ENCODE data around the gene GCK. TPM values are rescaled to one million over a fixed set of nuclear protein-coding genes. Genes with fewer than 3 reads are reported as not detected.

Gene GCK
- polyA plus RNA-seq, 1 of the 3 experiments (the other 2 are of a cell fraction), result 1.6 TPM

DNA sequence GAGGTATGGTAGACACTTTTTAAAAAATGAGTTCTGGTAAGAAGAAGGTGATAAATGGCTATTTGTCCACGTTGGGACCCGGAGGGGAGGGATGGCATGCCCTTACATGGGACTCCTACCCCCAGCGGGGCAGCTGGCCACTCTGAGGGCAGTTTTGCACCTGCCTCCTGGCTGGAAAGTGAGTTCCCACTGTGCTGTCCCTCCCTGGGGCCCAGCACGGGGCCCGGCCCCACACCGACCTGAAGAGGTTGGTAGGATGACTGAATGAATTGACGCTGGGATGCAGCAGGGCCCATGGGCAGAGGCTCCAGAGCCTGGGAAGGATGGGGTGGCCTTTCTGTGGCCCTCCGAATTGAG, 85.7 kb downstream of the GCK start:
- CTCF ChIA-PET, result interaction anchor here (1.0 to 2.8 kb wide), 4 partner anchors 15 to 387 kb away, joined by 3 to 12 read pairs (median 3); partner anchors contain the start of genes NUDCD3 and POLD2
- Histone ChIP-seq H3K36me3 (replicated peaks in 1 of 2; ENCODE audit: control insufficient read depth in 1 of 2, insufficient read depth in 2 of 2, low read length in 1 of 2) (peaks cover 5 to 22% of the 10 kb centered on the region in 2 experiments), H3K4me2 (peak overlapping the region; percentile 29; the same call in 1 of the 2 replicates), H3K9ac (no peak overlapping the region; the same call in 1 of the 2 replicates), H3K27ac (ENCODE audit: low read depth in 2 of 2, low read length in 1 of 2) (peak overlapping the region; percentile 45 to 93; a peak in 3 of 4 replicates), H3K27me3 (ENCODE audit: insufficient read depth) (no peaks in the 10 kb centered on the region), H3K79me2 (ENCODE audit: insufficient read depth) (peaks cover 41% of the 10 kb centered on the region), H3K4me1 (ENCODE audit: control insufficient read depth in 1 of 2, insufficient read depth in 2 of 2, low read depth in 1 of 2, low read length in 1 of 2) (peaks cover 27 to 42% of the 10 kb centered on the region in 2 experiments; a peak in 2 of 4 replicates), H3F3A (replicated peaks; ENCODE audit: insufficient read depth) (peaks cover 40% of the 10 kb centered on the region), H3K4me3 (ENCODE audit: low read depth in 2 of 2, low read length in 1 of 2) (peak overlapping the region in 1 of 2 experiments; percentile 51; a peak in 2 of 4 replicates), H2AFZ (ENCODE audit: low read depth) (no peak overlapping the region), H3K9me3 (no peaks in the 10 kb centered on the region), H3K9me2 (no peaks in the 10 kb centered on the region), H4K20me1 (ENCODE audit: insufficient read depth) (no peaks in the 10 kb centered on the region)
- WGBS (ENCODE audit: low lambda C conversion rate), result 86% methylated on average over 8 of the region's 8 CpGs
- no peak for TF ChIP-seq SMC3 (IDR thresholded peaks at IDR 0.05; ENCODE audit: low read depth, low read length)
- no peak for TF ChIP-seq FOXM1 (IDR thresholded peaks at IDR 0.05; ENCODE audit: low read depth)
- TF ChIP-seq MEF2A (IDR thresholded peaks at IDR 0.05; ENCODE audit: borderline replicate concordance, low read depth), result no peak
- TF ChIP-seq JUND (IDR thresholded peaks at IDR 0.05), result no peak
- POLR2A ChIA-PET, result interaction anchor here (1.6 kb wide), 1 partner anchor 12 kb away, joined by 4 read pairs; no protein-coding TSS in a partner anchor
- no peak for DNase-seq

- peaks cover 5 to 17% of the 10 kb centered on the region in 2 experiments for H3K36me3 ChIP-seq (replicated peaks in 1 of 2; ENCODE audit: control insufficient read depth in 1 of 2, insufficient read depth in 2 of 2, low read length in 1 of 2)
- ChIA-PET CTCF (interaction anchor here (0.7 to 1.4 kb wide), 5 partner anchors 20 to 387 kb away, joined by 3 read pairs; partner anchors contain the start of genes NUDCD3 and POLD2), POLR2A (interaction anchor here (1.6 kb wide), 1 partner anchor 12 kb away, joined by 4 read pairs; no protein-coding TSS in a partner anchor)
- H3K79me2 ChIP-seq (ENCODE audit: insufficient read depth), result peaks cover 38% of the 10 kb centered on the region
- no peak overlapping the region for H3K4me3 ChIP-seq (ENCODE audit: low read depth in 2 of 2, low read length in 1 of 2)
- WGBS (ENCODE audit: low lambda C conversion rate), result 84% methylated on average over 8 of the region's 8 CpGs
- peaks cover 42% of the 10 kb centered on the region for H3F3A ChIP-seq (replicated peaks; ENCODE audit: insufficient read depth)
- H3K4me1 ChIP-seq (ENCODE audit: control insufficient read depth in 1 of 2, insufficient read depth in 2 of 2, low read depth in 1 of 2, low read length in 1 of 2), result peaks cover 27 to 42% of the 10 kb centered on the region in 2 experiments; a peak in 2 of 4 replicates
- H3K27ac ChIP-seq (ENCODE audit: low read depth in 2 of 2, low read length in 1 of 2), result peak overlapping the region in 1 of 2 experiments; percentile 93; a peak in 2 of 4 replicates
- H3K27me3 ChIP-seq (ENCODE audit: insufficient read depth), result no peaks in the 10 kb centered on the region
- H3K9me3 ChIP-seq, result no peaks in the 10 kb centered on the region
- peak overlapping the region; percentile 29; the same call in 1 of the 2 replicates for H3K4me2 ChIP-seq
- no peaks in the 10 kb centered on the region for H4K20me1 ChIP-seq (ENCODE audit: insufficient read depth)
- no peaks in the 10 kb centered on the region for H3K9me2 ChIP-seq
- H2AFZ ChIP-seq (ENCODE audit: low read depth), result no peak overlapping the region
- TF ChIP-seq RFX5 (IDR thresholded peaks at IDR 0.05; ENCODE audit: low read length) (no peak), EP300 (IDR thresholded peaks at IDR 0.05; ENCODE audit: borderline replicate concordance in 1 of 2, low read depth in 1 of 2, low read length in 1 of 2) (no peak), POLR2AphosphoS5 (IDR thresholded peaks at IDR 0.05; ENCODE audit: low read depth, low read length) (no peak)
- peak overlapping the region; percentile 25; the same call in 1 of the 2 replicates for H3K9ac ChIP-seq
- no peak for DNase-seq
Measured at GRCh38 chr7:44102846-44103565, 86.2 kb downstream of the GCK start.

DNA sequence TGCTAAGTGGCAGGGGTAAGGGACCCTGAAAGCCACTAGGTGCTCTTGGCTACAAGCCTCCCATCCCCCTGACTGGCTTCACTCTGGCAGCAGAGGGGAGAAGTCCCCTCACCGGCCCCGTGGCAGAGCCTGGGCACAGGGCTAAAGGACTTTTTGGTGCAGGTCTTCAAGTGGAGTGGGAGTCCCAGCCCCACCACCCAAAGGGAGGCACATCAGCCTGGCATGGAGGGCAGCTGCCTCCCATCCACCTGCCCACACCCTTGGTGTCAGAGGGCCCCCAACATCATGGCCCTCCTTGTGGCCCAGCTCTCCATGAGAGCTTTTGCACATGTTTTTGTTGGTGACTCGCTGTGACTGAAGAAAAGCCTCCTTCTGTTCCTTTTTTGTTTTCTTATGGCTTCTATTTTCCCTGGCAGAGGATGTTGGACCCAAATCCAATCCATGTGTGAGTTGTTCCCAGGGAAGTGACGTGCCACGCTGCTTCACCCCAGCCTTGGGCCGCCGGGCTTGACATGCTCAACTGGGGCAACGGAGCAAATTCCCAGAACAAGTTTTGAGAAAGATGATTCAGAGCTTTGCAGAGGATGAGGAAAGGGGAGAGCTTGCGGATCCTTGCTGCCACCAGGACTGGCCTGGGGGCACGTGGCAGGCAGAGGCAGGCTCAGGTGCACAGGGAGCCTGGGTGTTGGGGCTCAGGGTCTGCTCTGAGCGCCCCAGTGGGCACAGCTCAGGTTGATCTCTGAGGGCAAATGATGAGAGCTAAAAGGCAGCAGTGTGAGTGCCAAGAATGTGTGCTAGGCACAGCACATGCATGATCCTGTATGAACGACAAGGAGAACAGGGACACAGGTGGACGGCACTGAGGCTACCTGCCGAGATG, 87.0 kb downstream of the GCK start:
- Histone ChIP-seq H3K9me3 (no peaks in the 10 kb centered on the region), H3K27ac (ENCODE audit: low read depth in 2 of 2, low read length in 1 of 2) (peak overlapping the region in 1 of 2 experiments; percentile 93; a peak in 2 of 4 replicates), H2AFZ (ENCODE audit: low read depth) (no peak overlapping the region), H3K4me2 (peak overlapping the region; percentile 40; the same call in 1 of the 2 replicates), H3K27me3 (ENCODE audit: insufficient read depth) (no peaks in the 10 kb centered on the region), H4K20me1 (ENCODE audit: insufficient read depth) (no peaks in the 10 kb centered on the region), H3K79me2 (ENCODE audit: insufficient read depth) (peaks cover 30% of the 10 kb centered on the region), H3K4me3 (ENCODE audit: low read depth in 2 of 2, low read length in 1 of 2) (no peak overlapping the region), H3F3A (replicated peaks; ENCODE audit: insufficient read depth) (peaks cover 42% of the 10 kb centered on the region), H3K9ac (peak overlapping the region; percentile 25; the same call in 1 of the 2 replicates), H3K36me3 (replicated peaks in 1 of 2; ENCODE audit: control insufficient read depth in 1 of 2, insufficient read depth in 2 of 2, low read length in 1 of 2) (peaks cover 3 to 9% of the 10 kb centered on the region in 2 experiments), H3K4me1 (ENCODE audit: control insufficient read depth in 1 of 2, insufficient read depth in 2 of 2, low read depth in 1 of 2, low read length in 1 of 2) (peaks cover 27 to 42% of the 10 kb centered on the region in 2 experiments; a peak in 2 of 4 replicates), H3K9me2 (no peaks in the 10 kb centered on the region)
- DNase-seq, result no peak
- ChIA-PET POLR2A (interaction anchor here (1.6 kb wide), 1 partner anchor 13 kb away, joined by 4 read pairs; no protein-coding TSS in a partner anchor), CTCF (interaction anchor here (0.6 to 1.4 kb wide), 9 partner anchors 9 to 388 kb away, joined by 3 read pairs; partner anchors contain the start of genes NUDCD3 and POLD2)
- WGBS (ENCODE audit: low lambda C conversion rate), result 85% methylated on average over 14 of the region's 14 CpGs
- TF ChIP-seq NRF1 (IDR thresholded peaks at IDR 0.05; ENCODE audit: low read depth, low read length), result no peak
- TF ChIP-seq REST (IDR thresholded peaks at IDR 0.05; ENCODE audit: low read depth, low read length), result no peak
- no peak for TF ChIP-seq RXRA (IDR thresholded peaks at IDR 0.05; ENCODE audit: borderline replicate concordance, low read depth)
- no peak for TF ChIP-seq MXI1 (IDR thresholded peaks at IDR 0.05; ENCODE audit: low read depth, low read length)
- TF ChIP-seq, protein P1, sequence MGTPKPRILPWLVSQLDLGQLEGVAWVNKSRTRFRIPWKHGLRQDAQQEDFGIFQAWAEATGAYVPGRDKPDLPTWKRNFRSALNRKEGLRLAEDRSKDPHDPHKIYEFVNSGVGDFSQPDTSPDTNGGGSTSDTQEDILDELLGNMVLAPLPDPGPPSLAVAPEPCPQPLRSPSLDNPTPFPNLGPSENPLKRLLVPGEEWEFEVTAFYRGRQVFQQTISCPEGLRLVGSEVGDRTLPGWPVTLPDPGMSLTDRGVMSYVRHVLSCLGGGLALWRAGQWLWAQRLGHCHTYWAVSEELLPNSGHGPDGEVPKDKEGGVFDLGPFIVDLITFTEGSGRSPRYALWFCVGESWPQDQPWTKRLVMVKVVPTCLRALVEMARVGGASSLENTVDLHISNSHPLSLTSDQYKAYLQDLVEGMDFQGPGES (IDR thresholded peaks at IDR 0.05; ENCODE audit: low read depth, low read length), result no peak

Measured in SK-N-SH (cell line).